Middle frontal gyrus (tissue), 1 donor: ENCODE measurements around the gene UNC5B.

Experiments
- DNase-seq: peaks from one replicate; pipeline ENCODE4 v3.0.0-alpha.2; 2015; ENCODE audit warnings: low spot score; ENCODE audit errors: extremely low spot score

Gene UNC5B

DNA sequence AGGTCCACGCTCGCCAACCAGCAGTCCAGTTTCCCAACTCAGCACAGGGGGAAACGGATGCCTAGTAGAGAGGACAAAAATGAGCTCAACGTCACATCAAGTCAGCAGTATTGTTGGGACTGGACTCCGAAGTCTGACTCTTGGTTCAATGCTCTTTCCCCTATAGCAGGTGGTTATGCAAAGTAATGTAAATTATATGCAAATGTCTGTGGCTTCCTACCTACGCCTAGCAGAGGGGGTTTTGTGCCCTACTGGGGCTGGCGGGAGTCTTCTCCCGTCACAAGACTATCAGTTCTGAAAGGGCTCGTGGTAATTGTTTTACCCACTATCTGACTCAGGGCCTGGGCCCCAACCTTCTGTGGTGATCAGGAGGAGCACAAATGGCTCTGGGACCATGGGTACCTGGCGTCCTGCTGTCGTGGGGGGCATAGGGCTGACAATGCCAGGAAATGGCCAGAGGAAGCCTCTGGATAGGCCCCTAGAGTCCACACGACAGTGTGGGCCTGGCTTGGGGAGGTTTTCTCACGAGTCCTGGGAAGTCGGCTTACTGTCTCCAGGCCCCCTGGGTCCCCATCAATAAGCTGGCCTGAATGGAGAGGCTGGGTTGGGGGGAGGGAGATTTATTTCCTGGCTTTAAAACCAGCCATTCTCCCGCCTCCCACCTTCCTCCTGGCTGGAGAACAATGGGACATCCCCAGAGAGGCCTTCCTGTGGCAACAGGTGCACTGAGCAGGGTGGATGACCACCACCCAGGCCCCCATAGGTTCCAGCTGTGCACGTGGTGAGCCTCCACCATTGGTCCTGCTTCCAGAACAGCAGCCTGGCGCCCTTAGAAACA is 41.8 kb downstream of the UNC5B start:
- no peak for DNase-seq

DNA sequence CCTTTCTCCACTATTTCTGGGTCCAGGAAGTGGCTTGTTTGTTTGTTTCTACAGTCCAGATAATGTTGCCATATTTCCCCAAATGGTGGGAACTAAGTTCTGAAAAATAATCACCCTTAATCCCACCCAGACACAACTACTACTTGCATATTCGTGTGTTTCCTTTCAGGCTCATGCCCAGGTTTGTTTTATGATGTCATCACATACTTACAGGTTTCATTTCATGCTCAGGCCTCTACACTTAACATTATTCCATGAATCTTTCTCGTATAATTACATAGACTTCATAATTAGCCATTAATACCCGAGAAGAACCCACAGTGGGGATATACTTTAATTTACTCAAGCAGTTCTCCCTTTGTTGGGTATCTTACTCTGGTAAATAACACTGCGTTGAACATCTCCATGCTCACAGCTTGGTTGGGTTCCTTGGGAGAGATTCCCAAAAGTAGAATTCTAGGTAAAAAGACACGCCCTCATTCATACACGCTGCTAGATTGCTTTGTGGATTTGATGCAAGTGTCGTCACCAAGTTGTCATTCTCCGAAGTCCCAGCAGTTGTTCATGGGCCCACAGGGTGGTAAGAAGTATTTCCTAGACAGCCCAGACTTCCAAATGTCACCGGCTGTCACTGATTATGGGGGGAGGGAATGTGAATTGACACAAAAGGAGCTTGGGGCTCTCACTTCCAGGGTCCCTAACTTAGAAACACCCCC is 42.6 kb downstream of the UNC5B start:
- no peak for DNase-seq

- no peak for DNase-seq
These were observed 43.1 kb downstream of the UNC5B start for GRCh38 chr10:71255550-71255807.

DNA sequence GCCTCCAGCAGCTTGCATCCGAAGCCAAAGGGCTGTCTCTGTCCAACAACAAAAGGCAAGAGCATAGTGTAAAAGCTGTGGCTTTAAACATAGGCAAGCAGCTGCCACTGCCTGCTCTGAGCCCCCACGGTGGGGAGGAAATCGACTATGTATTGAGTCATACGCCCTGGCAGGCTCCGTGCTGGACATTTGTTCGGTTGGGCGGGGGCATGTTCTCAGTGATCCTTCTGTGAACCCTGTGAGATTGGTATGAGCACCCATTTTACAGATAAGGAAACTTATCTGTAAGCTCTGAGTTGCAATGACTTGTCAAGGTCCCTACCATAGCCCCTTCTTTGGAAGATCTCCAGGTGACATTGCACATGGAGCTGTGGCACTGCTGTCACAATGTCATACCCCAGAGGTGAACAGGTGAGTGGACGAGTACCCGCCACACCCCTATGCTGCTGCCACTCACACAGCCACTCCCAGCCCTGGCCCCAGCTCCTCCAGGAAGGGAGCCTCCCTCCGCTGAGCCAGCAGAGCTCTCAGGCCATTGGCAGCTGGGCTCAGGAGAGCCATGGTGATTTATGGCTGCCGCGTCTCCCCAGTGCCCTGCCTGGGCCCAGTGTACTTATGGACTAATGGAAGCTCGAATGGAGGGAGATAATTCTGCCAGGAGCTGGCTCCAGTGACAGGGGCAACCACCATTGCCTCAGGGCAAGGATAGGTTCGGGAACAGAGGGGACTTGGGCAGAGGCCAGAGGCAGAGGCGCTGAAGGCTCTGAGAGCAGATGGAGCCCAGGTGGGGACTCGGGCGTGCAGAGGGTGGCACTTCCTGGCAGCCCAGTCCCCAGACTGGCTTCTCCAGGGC is 43.7 kb downstream of the UNC5B start:
- DNase-seq, result no peak

DNA sequence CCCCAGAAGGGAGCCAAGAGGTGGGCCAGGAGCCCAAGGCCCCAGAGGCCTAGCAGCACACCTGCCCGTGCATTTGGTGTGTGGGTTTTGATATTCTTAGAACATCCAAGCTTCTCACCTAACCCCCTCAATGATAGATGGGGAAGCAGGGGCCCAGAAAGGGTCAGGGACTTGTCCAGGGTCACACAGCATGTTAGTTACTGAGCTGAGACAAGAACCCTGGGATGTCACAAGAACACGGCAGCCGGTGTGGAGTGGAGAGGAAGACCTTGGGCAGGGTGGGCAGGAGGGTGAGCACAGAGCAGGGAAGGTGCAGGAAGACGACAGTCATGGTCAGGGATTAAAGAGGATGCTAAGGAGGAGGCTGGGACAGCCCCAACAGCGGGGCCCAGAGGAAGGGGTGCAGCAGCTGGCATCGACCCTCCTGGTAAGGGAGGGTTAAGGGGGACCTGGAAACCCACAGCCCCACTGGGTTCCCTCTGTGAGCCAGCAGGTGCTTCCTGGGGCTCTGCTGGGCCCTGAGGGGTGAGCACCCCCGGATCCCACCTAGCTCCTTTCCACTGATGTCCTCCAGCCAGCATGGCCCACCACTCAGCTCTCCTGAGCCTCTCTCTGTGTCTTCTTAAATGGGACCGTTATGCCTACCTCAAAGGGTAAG is 44.4 kb downstream of the UNC5B start:
- no peak for DNase-seq

- DNase-seq, result no peak
These were observed 45.1 kb downstream of the UNC5B start for GRCh38 chr10:71257319-71257997.

DNA sequence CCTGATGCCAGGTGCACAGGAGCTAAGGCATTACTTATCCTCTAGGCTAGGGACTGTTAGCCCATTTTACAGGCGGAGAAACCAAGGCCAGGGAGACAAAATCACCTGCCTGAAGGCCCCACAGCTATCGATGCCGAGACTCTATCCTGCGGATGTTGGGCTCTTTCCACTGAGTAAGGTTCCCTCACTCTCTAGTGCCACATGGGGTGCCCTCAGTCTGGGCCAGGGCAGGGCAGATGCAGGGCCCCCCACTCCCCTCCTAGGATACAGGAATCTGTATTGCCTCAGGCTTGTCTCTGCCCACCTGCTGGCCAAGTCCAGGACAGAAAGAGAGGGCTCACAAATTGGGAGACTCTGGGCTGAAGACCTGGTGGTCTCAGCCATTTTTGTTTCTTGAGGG is 45.7 kb downstream of the UNC5B start:
- DNase-seq, result no peak

DNA sequence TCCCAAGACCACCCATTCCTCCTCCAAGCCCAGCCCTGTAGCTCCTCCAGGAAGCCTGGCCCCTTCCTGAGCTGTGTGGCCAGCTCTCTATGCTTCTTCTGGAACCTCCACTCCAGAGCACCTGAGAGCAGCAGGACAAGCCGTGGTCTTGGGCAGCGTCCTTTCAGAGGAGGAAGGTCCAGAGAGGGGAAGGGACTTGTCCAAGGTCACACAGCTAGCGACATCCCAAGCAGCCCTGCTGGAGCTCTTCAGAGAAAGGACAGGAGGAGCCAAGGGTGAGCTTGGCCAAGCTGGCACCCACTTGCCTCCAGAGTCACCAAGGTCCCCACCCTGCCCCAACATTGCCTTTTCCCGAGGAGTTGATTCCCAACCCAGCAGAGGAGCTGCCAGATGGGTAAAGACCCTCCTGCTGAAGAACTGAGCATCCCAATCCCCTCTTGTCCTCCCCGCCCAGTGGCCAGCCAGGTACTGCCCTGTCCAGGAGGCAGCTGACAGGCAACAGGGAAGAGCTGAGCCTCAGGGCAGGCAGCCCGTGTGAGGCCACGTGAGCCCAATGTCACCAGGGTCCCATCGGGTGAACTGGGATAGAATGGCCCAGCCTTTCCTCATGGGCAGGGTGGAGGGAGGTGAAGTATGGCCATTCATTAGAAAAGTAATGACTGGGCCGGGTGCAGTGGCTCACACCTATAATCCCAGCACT is 46.2 kb downstream of the UNC5B start:
- no peak for DNase-seq

- DNase-seq, result no peak
These were observed 46.9 kb downstream of the UNC5B start for GRCh38 chr10:71259282-71259681.

GRCh38 chr10:71259815-71260501 is 47.6 kb downstream of the UNC5B start:
- no peak for DNase-seq

GRCh38 chr10:71260622-71261325 is 48.4 kb downstream of the UNC5B start:
- no peak for DNase-seq

DNA sequence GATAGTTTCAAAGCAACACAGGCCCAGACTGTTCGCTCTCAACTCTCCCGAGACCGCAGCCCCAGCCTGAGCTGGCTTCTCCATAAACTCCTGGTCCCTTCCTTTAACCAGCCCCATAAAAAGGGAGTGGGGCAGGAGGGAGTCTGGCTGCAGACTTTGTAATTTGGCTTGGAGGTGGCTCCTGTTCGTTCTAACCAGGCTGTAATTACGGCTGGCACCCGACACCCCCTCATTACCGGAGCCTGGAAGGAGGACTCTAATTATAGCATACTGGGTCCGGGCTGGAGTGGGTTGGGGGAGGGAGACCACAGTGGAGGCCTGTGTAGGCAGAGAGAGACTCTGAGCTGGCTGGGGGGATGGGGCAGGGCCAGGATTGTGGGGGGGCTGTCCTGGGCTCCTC is 49.7 kb downstream of the UNC5B start:
- DNase-seq, result no peak

DNA sequence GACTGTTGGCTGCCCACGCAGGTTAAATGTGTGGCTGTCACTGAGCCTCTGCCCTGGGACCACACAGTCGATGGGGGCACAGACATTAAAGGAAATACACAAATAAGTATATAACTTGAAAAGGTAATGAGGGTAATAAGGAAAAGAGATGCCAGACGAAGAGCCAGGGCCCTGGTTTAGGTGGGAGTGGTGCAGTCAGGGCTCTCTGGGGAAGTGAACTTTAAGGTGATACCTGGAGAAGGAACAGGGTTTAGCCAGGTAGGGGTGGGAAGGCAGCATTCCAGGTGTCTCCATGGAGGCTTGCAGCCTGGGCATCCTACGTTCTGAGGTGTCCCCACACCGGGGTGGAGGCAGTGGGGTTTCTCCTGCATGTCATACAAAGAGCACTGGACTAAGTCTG is 50.4 kb downstream of the UNC5B start:
- DNase-seq, result no peak

DNA sequence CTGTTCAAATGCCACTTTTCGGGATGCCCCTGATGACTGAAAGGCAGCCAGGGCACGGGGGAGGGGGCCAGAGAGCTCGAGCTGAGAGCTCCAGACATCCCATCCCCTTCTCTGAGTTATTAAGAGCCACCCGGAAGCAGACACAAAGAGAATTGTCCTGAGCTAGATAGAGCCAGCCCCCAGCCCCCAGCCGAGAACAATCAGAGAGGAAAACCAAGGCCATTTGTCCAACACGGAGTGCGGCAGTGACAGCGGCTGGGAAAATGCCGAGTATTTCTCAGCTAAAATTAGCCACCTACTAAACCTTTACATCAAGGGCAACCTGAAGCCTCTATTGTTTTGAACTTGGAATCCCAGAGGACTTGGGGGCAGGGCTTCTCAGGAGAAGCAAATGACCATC is 51.0 kb downstream of the UNC5B start:
- DNase-seq, result no peak

GRCh38 chr10:71264345-71265200 is 52.2 kb downstream of the UNC5B start:
- no peak for DNase-seq

- no peak for DNase-seq
These were observed 52.8 kb downstream of the UNC5B start for GRCh38 chr10:71265201-71265575.

DNA sequence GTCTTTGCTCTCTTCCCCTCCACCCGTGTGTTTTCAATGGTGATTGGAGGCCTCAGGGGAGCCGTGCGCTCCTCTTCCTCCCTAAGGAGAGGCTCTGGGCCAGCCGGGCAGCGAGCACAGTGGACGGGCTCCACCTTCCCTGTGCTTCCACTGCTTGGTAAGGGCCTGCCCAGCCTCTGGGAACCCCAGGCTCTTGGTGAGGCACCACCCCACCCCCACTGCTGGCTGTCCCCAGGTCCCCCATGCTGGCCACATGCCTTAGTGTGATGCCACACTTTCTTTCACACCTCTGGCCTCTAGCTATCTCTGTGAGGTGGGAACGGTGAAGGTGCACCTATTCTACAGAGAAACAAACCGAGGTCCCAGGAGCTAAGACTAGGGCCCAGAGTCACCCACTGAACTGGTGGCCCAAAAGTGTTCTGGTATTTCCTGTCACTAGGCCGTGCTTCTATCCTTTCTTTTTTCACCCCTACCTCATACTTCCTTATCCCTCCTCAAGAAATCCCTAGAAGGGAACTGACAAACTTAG is 53.3 kb downstream of the UNC5B start:
- DNase-seq, result no peak
